ENCODE data around the gene ST7L.
"Not testable (repeated sequence)": the region's sequence is repeated elsewhere in the genome, so short reads cannot be mapped to it uniquely, and the experiment has no call there.

The ST7L gene

GRCh38 chr1:112514901-112515300 is 104.0 kb downstream of the ST7L start:
- DNase-seq, result no peak

- no peak for DNase-seq
Measured at GRCh38 chr1:112513112-112513870, 105.7 kb downstream of the ST7L start.

DNA sequence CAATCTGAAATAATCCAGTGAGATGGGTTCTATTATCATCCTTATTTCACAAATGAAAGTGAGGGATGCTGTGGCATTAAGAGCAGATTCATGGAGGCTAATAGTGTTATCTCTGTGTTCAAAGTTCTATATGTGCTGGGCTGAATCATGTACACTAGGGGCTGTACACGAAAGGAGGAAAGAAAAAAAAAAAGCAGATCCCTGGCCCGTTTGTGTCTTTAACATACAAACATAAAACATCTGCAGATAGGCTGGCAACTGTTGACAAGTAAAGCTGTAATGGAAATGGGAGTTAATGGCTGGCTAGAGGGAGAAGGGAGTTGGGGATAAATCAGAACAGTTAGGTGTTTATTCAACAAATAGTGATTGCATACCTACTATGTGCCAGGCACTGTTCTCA is 107.0 kb downstream of the ST7L start:
- DNase-seq, result no peak

DNA sequence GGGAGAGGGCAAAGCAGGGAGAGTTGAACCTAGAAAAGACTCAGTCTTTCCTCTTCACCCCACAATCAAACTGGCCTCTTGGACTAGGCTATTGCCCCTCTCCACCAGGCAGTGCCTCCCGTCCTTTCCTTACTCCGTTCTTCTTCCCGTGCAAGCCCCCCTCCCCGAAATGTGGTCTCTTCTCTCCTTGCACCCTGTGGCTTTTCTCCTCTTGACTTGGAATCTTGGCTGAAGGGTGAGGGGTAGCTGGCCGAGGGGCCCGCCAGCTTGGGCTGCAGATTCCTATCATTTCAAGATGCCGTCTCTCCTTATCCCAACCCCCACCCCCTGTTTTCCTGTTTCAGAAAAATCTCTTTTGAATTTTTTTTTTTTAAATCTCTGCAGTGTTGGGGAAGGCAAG is 108.6 kb downstream of the ST7L start:
- DNase-seq, result no peak

GRCh38 chr1:112509660-112510178 is 109.2 kb downstream of the ST7L start:
- DNase-seq, result no peak

DNA sequence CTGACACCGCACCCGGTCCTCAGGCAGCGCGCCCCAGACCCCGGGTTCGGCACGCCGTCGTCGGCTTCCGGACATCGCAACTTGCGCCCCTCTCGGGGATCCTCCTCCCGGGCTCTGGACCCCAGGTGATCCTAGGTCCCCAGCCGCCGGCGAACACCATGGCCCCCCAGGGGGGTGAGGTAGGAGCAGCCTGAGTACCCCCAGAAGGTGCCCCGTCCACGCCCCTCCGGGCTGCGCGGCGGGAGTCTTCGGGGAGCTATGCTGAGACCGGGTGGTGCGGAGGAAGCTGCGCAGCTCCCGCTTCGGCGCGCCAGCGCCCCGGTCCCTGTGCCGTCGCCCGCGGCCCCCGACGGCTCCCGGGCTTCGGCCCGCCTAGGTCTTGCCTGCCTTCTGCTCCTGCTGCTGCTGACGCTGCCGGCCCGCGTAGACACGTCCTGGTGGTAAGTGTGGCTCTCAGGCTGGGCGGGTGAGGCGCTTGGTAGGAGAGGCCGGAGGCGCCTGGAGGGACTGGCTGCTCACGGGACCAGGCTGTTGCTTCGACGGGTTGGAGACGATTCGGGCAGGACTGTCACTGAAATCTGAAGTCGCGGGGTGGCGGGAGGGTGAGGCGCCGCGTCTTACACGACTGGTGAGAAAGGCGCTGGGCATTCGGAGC is 109.8 kb downstream of the ST7L start:
- no peak for DNase-seq

DNA sequence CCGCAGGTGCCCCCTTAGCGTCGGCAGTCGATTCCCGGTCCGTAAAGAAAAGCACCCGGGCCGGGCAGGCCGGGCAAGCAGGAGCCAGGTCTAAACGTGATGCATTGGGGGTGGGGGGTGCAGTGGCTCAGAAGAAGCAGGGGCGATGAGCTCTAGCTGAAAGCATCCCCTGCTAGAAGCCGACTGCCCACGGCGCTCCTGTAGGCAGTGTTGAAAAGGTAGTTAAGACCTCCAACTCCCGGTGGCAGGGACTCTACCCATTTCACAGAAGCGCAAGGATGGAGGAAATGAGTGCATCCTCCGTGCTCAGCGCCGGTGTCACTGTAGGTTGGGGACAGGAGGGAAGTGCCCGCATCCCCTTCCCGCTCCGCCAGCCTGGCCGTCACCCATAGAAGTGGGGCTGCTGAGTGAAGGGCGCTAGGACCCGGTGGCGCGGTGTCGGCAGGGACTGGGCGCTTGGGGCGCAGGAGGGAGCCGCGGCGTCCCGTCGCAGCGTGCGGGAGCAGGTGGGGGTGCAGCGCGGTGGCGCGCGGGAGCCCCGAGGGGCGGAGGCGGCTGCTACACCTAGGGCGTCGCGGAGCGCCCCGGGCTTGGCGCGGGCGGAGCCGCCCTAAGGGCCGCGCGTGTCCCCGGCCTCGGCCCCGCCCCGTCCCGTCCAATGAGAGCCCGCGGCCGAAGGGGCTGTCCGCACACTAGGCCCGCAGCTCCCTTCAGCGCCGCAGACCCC is 110.5 kb downstream of the ST7L start, which contains the start of gene WNT2B:
Gene WNT2B (plus strand): TSS at position 688 of the 727 bp plus-strand sequence. CDS start 298 bp downstream, outside the sequence.
- DNase-seq, result peak; percentile 15

DNA sequence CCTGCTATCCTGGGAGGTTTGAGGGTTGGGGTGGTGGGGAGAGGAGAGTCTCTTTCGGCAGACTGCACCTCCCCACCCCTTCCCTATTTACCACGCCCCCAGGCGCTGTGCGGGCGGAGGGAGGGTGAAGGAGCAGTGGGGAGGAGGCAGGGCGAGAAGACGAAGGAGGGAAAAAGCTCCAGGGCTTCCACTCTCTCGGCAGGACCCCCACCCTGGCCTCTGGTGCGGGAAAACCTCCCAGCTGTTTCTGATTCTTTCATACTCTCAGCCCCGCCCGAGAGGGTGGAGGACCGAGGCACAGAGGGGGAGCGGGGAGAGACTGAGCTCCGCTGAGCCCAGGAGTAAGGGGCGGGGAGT is 111.0 kb downstream of the ST7L start:
- peak; percentile 32 for DNase-seq

- DNase-seq, result no peak
Measured at GRCh38 chr1:112507336-112507735, 111.6 kb downstream of the ST7L start.

GRCh38 chr1:112506731-112507130 is 112.2 kb downstream of the ST7L start:
- no peak for DNase-seq

DNA sequence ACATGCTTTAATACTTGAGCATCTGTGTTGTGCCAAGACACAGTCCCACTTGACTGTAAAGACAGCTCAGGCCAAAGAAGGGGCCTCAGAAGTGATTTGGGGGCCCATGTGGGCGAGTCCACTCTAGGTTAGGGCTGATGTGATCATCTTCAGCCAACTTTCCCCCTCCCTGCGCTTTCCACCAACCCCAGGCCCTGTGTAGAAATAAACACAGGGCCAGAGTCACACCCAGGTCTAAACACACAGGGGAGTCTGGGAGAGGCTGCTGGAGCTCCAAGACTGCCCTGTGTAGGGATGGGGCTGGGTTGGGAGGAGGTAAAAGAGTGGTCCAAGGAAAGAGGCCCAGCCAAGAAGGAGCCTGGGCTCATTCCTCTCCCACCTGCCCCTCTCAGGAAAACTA is 112.6 kb downstream of the ST7L start:
- DNase-seq, result no peak

DNA sequence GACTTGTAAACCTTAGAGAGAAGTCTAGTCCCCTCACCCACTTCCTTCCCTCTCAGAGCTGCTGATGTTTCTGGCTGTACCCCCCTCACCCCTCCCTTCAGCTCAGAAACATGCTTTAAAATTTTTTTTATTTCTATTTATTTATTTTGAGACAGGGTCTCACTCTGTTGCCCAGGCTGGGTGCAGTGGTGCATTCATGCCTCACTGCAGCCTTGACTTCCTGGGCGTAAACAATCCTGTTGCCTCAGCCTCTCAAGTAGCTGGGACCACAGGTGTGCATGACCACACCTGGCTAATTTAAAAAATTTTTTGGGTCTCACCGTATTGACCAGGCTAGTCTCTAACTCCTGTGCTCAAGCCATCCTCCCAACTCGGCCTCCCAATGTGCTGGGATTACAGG is 113.1 kb downstream of the ST7L start:
- DNase-seq, result no peak

DNA sequence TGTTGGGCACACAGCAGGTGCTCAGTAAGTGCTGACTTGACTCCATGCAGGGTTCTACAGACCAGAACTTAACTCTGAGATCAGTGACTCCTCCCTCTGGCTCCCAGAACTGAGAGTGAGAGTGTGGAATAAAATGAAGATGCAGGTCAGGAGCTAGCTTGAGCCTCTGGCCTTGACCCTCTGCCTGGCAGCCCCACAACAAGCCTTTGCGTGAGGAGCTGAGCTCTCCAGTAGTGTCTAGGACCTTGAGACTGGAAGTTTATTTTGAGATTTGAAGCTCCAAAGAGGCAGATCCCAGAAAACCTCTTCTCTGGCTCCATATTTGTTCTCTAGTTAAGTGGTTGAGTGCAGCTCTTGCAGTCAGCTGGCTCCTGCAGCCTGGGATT is 113.5 kb downstream of the ST7L start:
- DNase-seq, result no peak

GRCh38 chr1:112504661-112505399 is 114.1 kb downstream of the ST7L start:
- no peak for DNase-seq

DNA sequence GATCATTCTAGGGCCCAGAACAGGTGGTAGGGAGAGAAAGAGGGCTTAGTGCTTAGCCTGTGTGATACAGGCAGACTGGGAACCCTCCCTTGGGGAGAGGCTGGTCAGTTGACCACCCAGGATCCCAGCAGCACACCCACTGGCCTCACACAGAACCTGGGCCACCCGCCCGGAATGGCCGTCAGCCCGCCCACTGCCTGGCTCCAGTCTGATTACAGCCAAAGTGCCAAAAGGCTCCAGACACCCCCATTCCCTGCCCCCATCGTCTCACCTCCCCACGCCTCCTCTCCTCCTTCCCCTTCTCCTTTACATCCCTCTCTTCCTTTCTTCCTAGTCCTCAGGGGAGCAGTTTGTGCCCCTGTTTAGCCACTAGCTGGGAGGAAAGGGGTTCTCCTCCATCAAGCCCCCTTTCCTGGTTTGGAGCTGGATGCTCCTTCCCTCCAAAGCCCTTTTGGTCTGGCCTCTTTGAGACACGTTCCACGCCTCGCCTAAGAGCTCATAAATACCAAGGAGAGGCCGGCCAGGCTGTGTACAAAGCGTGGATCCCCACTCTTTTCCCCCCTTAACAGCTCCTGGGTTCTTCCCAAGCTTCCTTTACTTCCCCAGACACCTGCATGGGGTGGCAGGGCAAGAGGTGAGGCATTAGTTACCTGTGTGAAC is 114.8 kb downstream of the ST7L start:
- no peak for DNase-seq

DNA sequence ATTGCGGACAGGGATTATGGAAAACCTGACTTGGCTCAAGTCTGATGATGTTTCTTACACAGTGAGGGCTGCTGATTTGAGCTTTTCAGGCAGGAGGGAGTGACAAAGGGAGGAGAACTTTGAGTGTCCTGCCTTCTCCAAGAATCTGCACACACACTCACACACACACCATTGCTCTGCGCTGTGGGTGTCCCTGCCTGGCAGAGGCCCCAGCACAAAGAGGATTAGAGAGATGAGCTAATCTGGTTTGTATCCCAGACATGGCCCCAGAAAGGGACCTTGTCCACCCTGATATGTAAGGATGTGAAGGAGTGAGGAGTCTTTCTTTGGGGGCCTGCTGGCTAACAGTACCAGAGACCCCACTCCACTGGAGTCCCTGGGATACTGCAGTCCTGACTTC is 116.1 kb downstream of the ST7L start:
- DNase-seq, result no peak

DNA sequence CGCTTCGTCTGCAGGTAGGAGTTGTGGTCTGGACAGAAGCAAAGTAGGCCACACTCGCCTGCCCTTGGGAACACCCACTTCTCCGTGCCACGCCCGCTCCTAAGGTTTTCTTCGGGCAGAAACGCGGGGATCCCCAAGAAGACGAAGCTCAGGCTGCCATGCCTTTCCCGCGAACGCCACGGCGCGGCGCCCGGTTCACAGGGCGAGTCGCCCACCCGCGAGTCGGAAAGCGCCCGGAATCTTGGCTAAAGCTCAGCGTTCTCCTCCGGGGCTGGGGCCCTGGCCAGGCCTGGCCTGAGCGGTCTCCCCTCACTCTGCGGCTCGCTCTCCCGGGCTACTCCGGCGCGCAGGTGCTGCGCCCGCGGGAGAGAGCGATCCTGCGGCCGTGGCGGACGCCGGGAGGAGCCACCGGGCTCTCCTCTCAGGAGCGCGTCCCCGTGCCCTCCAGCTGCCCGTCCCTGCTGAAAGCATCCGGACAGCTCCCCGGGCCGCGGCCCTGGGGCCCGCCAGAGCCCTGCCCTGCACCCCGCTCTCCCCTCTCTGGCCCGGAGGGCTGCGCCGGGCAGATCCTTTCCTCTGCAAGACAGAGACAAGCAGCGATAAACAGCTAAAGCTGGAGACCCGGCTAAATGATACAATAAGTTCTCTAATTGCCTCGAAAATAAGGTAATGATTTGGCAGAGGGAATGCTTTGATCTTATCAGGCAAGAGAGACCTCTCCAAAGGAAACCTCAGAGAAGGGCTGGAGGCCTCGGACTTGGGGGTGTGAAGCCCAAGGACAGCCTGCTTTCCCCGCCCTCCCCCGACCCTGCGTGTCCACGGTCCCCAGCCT is 116.9 kb downstream of the ST7L start:
- DNase-seq, result peak; percentile 37

DNA sequence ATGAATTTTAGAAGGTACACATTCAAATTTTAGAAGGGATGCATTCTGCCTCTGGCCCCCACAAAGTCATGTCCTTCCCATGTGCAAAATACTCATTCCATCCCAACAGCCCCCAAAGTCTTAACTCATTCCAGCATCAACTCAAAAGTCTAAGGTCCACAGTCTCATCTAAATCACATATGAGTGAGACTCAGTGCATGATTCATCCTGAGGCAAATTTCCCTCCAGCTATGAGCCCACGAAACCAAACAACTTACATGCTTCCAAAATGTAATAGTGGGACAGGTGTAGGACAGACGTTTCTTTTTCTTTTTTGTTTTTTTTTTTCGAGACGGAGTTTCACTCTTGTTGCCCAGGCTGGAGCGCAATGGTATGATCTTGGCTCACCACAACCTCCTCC is 122.7 kb downstream of the ST7L start:
- DNase-seq, result no peak

- no peak for DNase-seq
Measured at GRCh38 chr1:112493351-112493750, 125.6 kb downstream of the ST7L start.

DNA sequence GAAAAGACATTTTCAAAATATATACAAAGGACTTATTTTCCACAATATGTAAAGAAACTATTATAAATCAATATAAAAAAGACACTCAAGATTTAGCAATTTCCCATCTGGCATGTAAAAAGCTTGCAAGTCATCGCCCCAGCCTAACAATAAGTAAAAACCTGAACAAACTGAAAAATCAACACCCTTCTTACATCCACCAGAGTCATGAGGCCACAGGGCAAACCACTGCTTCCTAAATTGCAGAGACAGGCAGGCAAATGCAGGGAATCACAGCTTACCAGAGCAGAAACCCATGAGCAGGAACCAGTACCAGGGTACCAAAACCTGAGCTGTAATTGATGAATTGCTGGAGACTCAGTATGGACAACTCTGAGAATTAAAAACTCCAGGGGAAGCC is 126.9 kb downstream of the ST7L start:
- DNase-seq, result no peak

DNA sequence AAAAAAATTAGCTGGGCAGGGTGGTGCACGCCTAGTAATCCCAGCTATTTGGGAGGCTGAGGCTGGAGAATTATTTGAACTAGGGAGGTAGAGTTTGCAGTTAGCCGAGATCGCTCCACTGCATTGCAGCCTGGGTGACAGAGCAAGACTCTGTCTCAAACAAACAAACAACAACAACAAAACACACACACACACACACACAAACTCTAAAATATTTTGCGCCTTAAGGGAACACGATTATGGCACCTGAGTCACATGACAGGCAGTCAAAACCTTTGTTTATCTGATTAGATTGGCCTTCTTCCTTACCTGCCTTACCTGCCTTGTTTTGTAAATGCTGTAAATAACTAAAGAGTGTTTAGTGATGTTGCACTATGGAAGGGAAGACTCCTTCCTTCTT is 130.8 kb downstream of the ST7L start:
- DNase-seq, result no peak

DNA sequence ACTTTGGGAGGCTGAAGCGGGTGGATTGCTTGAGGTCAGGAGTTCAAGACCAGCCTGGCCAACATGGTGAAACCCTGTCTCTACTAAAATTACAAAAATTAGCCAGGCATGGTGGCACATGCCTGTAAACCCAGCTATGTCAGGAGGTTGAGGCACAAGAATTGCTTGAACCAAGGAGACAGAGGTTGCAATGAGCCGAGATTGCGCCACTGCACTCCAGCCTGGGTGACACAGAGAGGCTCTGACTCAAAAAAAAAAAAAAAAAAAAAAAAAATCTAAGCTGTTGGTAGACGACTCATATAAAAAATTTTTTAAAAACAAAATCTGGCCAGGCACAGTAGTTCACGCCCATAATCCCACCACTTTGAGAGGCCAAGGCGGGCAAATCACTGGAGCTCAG is 131.3 kb downstream of the ST7L start:
- DNase-seq, result not testable (repeated sequence)

Measured in activated T-cell treated with anti-CD3 and anti-CD28 coated beads for 4 hours (primary cell).